H1 (cell line): ENCODE measurements around the gene GRK3. TPM values are rescaled to one million over a fixed set of nuclear protein-coding genes. Genes with fewer than 3 reads are reported as not detected.

Source experiments
- CTCF ChIA-PET: fragments of 300-600 bp; sonication (Branson Sonifier 250); formaldehyde crosslinking; loops from one replicate; lab custom pipeline; 2021; ENCODE audit not compliant: partially characterized antibody; lab: Charles Lee
- POLR2A ChIA-PET: fragments of 300-600 bp; sonication (Branson Sonifier 250); formaldehyde crosslinking; loops from one replicate; lab custom pipeline; 2021; ENCODE audit warnings: inconsistent platforms; ENCODE audit not compliant: partially characterized antibody; lab: Charles Lee
- DNase-seq, 2 experiments: peaks; one replicate each; pipeline versions ENCODE4 v3.0.0 to v3.0.0-alpha.2; 2010 to 2022; ENCODE audit warnings: low spot score in 2 of 2, low read depth in 1 of 2, mixed read lengths in 1 of 2
- FAIRE-seq: peaks from 2 replicates; lab custom pipeline; 2011; peaks lifted over from hg19 to GRCh38; lab: Jason Lieb, UNC
- H2AFZ ChIP-seq: 2 replicates; pipeline ENCODE4 v1.8.1; 2012; ENCODE audit warnings: low read length, inconsistent platforms
- H2AK5ac ChIP-seq: 2 replicates; pipeline ENCODE4 v1.6.1; 2013; ENCODE audit warnings: low read depth, low read length
- H2BK120ac ChIP-seq: replicated peaks from 2 replicates; pipeline ENCODE3; 2013; ENCODE audit warnings: low read depth, low read length, inconsistent platforms
- H2BK12ac ChIP-seq: 2 replicates; pipeline ENCODE4 v1.6.1; 2013; ENCODE audit warnings: low read depth, low read length
- H2BK15ac ChIP-seq: 2 replicates; pipeline ENCODE4 v1.6.1; 2013; ENCODE audit warnings: low read length
- H2BK20ac ChIP-seq: 2 replicates; pipeline ENCODE4 v1.6.1; 2013; ENCODE audit warnings: low read length
- H2BK5ac ChIP-seq: 2 replicates; pipeline ENCODE4 v1.6.1; 2013; ENCODE audit warnings: low read depth, low read length
- H3K14ac ChIP-seq: 2 replicates; pipeline ENCODE4 v1.6.1; 2013; ENCODE audit warnings: inconsistent platforms; ENCODE audit not compliant: insufficient read length
- H3K18ac ChIP-seq: 2 replicates; pipeline ENCODE4 v1.6.1; 2013; ENCODE audit warnings: low read length; ENCODE audit errors: extremely low read depth
- H3K23ac ChIP-seq: 2 replicates; pipeline ENCODE4 v1.6.1; 2013; ENCODE audit warnings: inconsistent platforms; ENCODE audit not compliant: insufficient read length
- H3K23me2 ChIP-seq: 2 replicates; pipeline ENCODE4 v1.6.1; 2013; ENCODE audit warnings: low read depth, low read length
- H3K27ac ChIP-seq: 2 replicates; pipeline ENCODE4 v1.6.1; 2011; ENCODE audit warnings: low read depth, low read length, inconsistent platforms
- H3K27me3 ChIP-seq, 4 experiments: replicated peaks in 1 of 4; 1 replicate in 1 of 4; 2 replicates in 3 of 4; pipeline versions ENCODE4 v1.6.1 to v1.8.1; 2011 to 2013; ENCODE audit warnings: low read length in 3 of 4, mild to moderate bottlenecking in 3 of 4, inconsistent platforms in 2 of 4, mixed read lengths in 2 of 4, moderate library complexity in 1 of 4; ENCODE audit not compliant: control insufficient read depth in 3 of 4, insufficient read depth in 3 of 4; ENCODE audit errors: extremely low read depth in 1 of 4
- H3K36me3 ChIP-seq, 4 experiments: 2 replicates each; pipeline versions ENCODE4 v1.6.1 to v1.8.1; 2011 to 2013; ENCODE audit warnings: mild to moderate bottlenecking in 4 of 4, low read length in 3 of 4, moderate library complexity in 2 of 4, control low read depth in 1 of 4, inconsistent platforms in 1 of 4; ENCODE audit not compliant: insufficient read depth in 4 of 4, control insufficient read depth in 2 of 4
- H3K4ac ChIP-seq: replicated peaks from 2 replicates; pipeline ENCODE3; 2013; ENCODE audit warnings: low read length, low read depth, mixed read lengths, inconsistent platforms; ENCODE audit not compliant: insufficient read length
- H3K4me1 ChIP-seq, 4 experiments: replicated peaks in 1 of 4; 1 replicate in 1 of 4; 2 replicates in 3 of 4; pipeline versions ENCODE4 v1.6.1 to v1.8.1; 2011 to 2013; ENCODE audit warnings: low read length in 3 of 4, inconsistent platforms in 2 of 4, mixed read lengths in 1 of 4; ENCODE audit not compliant: insufficient read depth in 4 of 4, control insufficient read depth in 3 of 4
- H3K4me2 ChIP-seq, 2 experiments: 2 replicates each; pipeline versions ENCODE4 v1.6.1 to v1.8.1; 2011 to 2013; ENCODE audit warnings: low read depth in 2 of 2, low read length in 2 of 2, control low read depth in 1 of 2, inconsistent platforms in 1 of 2, mild to moderate bottlenecking in 1 of 2; ENCODE audit not compliant: insufficient read depth in 1 of 2
- H3K4me3 ChIP-seq, 4 experiments: fragments of 200-600, 300-600 bp in 1 of 4; sonication (generic), shearing (Covaris generic), sonication (Bioruptor Twin) in 1 of 4; 2 replicates each; pipeline versions ENCODE4 v1.5.1 to v1.8.1; 2011 to 2016; ENCODE audit warnings: low read length in 4 of 4, low read depth in 3 of 4, control low read depth in 2 of 4, inconsistent platforms in 2 of 4, mild to moderate bottlenecking in 2 of 4, mixed read lengths in 1 of 4, moderate library complexity in 1 of 4; ENCODE audit not compliant: insufficient read depth in 2 of 4; ENCODE audit errors: extremely low read depth in 1 of 4
- H3K56ac ChIP-seq: replicated peaks from 2 replicates; pipeline ENCODE3; 2013; ENCODE audit warnings: low read depth, mild to moderate bottlenecking, mixed read lengths, low read length, inconsistent platforms; ENCODE audit not compliant: insufficient read length
- H3K79me1 ChIP-seq: 2 replicates; pipeline ENCODE4 v1.6.1; 2013; ENCODE audit warnings: low read depth, low read length, control low read depth
- H3K79me2 ChIP-seq, 2 experiments: 2 replicates each; pipeline versions ENCODE4 v1.6.1 to v1.8.1; 2012 to 2013; ENCODE audit warnings: low read length in 2 of 2, mild to moderate bottlenecking in 2 of 2, inconsistent platforms in 1 of 2; ENCODE audit not compliant: insufficient read depth in 2 of 2, control insufficient read depth in 1 of 2
- H3K9ac ChIP-seq, 4 experiments: replicated peaks in 1 of 4; 1 replicate in 1 of 4; 2 replicates in 3 of 4; pipeline versions ENCODE4 v1.6.1 to v1.8.1; 2011 to 2013; ENCODE audit warnings: low read depth in 3 of 4, low read length in 3 of 4, control low read depth in 2 of 4, mild to moderate bottlenecking in 2 of 4, moderate library complexity in 2 of 4, inconsistent platforms in 1 of 4; ENCODE audit errors: extremely low read depth in 1 of 4
- H3K9me3 ChIP-seq, 2 experiments: 2 replicates each; pipeline versions ENCODE4 v1.6.1 to v1.8.1; 2012 to 2013; ENCODE audit warnings: mild to moderate bottlenecking in 2 of 2, moderate library complexity in 2 of 2, control low read depth in 1 of 2, inconsistent platforms in 1 of 2, low read depth in 1 of 2, low read length in 1 of 2, mixed read lengths in 1 of 2; ENCODE audit not compliant: insufficient read depth in 2 of 2
- H4K20me1 ChIP-seq, 2 experiments: replicated peaks in 1 of 2; 2 replicates each; pipeline versions ENCODE3 to v1.8.1; 2011 to 2013; ENCODE audit warnings: inconsistent platforms in 2 of 2, low read length in 2 of 2, mild to moderate bottlenecking in 1 of 2; ENCODE audit not compliant: insufficient read depth in 2 of 2, control insufficient read depth in 1 of 2
- H4K5ac ChIP-seq: 2 replicates; pipeline ENCODE4 v1.6.1; 2013; ENCODE audit warnings: low read length, low read depth, mixed read lengths, inconsistent platforms; ENCODE audit not compliant: insufficient read length
- H4K8ac ChIP-seq: 2 replicates; pipeline ENCODE4 v1.8.0; 2013; ENCODE audit warnings: mild to moderate bottlenecking, moderate library complexity, low read length, inconsistent platforms; ENCODE audit not compliant: insufficient read depth; ENCODE audit errors: extremely low read depth
- H4K91ac ChIP-seq: replicated peaks from 2 replicates; pipeline ENCODE3; 2013; ENCODE audit warnings: low read length, mixed read lengths, inconsistent platforms; ENCODE audit not compliant: insufficient read length
- ATF3 ChIP-seq: IDR thresholded peaks from 2 replicates; pipeline ENCODE4 v1.6.1; 2011; ENCODE audit warnings: low read depth, mild to moderate bottlenecking, low read length; ENCODE audit not compliant: insufficient read depth
- EGR1 ChIP-seq: IDR thresholded peaks from 2 replicates; pipeline ENCODE4 v1.6.1; 2011; ENCODE audit warnings: low read depth, low read length, borderline replicate concordance
- KDM4A ChIP-seq: IDR thresholded peaks from one replicate; pipeline ENCODE4 v1.7.1; 2012; ENCODE audit warnings: low read depth, mild to moderate bottlenecking, moderate library complexity, low read length, inconsistent platforms; ENCODE audit not compliant: severe bottlenecking
- MAFK ChIP-seq: IDR thresholded peaks from 2 replicates; pipeline ENCODE4 v1.6.1; 2012; ENCODE audit warnings: low read depth, mild to moderate bottlenecking, improper control_type of control experiment, low read length
- NRF1 ChIP-seq: IDR thresholded peaks from 2 replicates; pipeline ENCODE4 v1.6.1; 2011; ENCODE audit warnings: mild to moderate bottlenecking, low read depth, low read length, improper control_type of control experiment
- SAP30 ChIP-seq: fragments of 300-600 bp; sonication (generic); IDR thresholded peaks from 2 replicates; pipeline ENCODE4 v1.7.1; 2012; ENCODE audit warnings: low read length, moderate library complexity, mild to moderate bottlenecking, inconsistent platforms; ENCODE audit not compliant: insufficient read depth, insufficient replicate concordance
- SIRT6 ChIP-seq: IDR thresholded peaks from one replicate; pipeline ENCODE4 v1.7.1; 2012; ENCODE audit warnings: low read length, inconsistent platforms
- SP2 ChIP-seq: IDR thresholded peaks from 2 replicates; pipeline ENCODE4 v1.6.1; 2012; ENCODE audit warnings: mild to moderate bottlenecking, low read length, inconsistent platforms
- SP4 ChIP-seq: IDR thresholded peaks from 2 replicates; pipeline ENCODE4 v1.6.1; 2012; ENCODE audit warnings: low read length, inconsistent platforms
- SRF ChIP-seq: IDR thresholded peaks from 2 replicates; pipeline ENCODE4 v1.6.1; 2011; ENCODE audit warnings: mild to moderate bottlenecking, low read depth, low read length, moderate library complexity
- USF2 ChIP-seq: IDR thresholded peaks from 2 replicates; pipeline ENCODE4 v1.6.1; 2011; ENCODE audit warnings: low read length, improper control_type of control experiment
- YY1 ChIP-seq: IDR thresholded peaks from 2 replicates; pipeline ENCODE4 v1.6.1; 2011; ENCODE audit warnings: low read depth, mild to moderate bottlenecking, low read length
- ZNF274 ChIP-seq: IDR thresholded peaks from 2 replicates; pipeline ENCODE4 v1.7.0; 2012; ENCODE audit warnings: low read length, borderline replicate concordance; ENCODE audit errors: extremely low read depth
- WGBS, 2 experiments: shearing (Covaris generic) in 1 of 2; methylation state at CpG; one replicate each; pipeline versions ENCODE4 v1.1.6 to v1.1.7; 2013 to 2015; ENCODE audit warnings: low lambda C conversion rate in 2 of 2, mixed read lengths in 2 of 2, inconsistent platforms in 1 of 2, low coverage in 1 of 2, missing lambda C conversion rate in 1 of 2; ENCODE audit not compliant: insufficient replicate concordance in 2 of 2, insufficient coverage in 1 of 2, insufficient read length in 1 of 2; ENCODE audit errors: extremely low coverage in 1 of 2, missing lambda C conversion rate in 1 of 2; 5-methylcytosine and 5-hydroxymethylcytosine counted together
- polyA plus RNA-seq, 7 experiments: library from polyadenylated mRNA; depleted of rRNA in 3 of 7; stranded (reverse) in 5 of 7; unstranded in 2 of 7; fragments of >200 nt in 5 of 7; fragments of 200-250 nt in 2 of 7; gene quantifications; 1 replicate in 5 of 7; 2 replicates in 1 of 7; 4 replicates in 1 of 7; pipeline versions ENCODE4 v1.2.1 to v1.2.3, GENCODE V29; 2011 to 2013; ENCODE audit warnings: missing spikeins in 2 of 7, mixed read lengths in 2 of 7
- total RNA-seq: library from RNA; stranded (reverse); fragmentation: NEBNext Ultra II Directional; extraction: Animal tissue kit (Norgen Biotek cat#: 25700); gene quantifications from 2 replicates; pipeline ENCODE4 v1.2.1, GENCODE V29; 2021

Gene GRK3
- total and polyA plus RNA-seq, 2 of the 8 experiments (the other 6 are each of a cell fraction or from before 2014, with no cell fraction given): 7.5 to 35.3 TPM

DNA sequence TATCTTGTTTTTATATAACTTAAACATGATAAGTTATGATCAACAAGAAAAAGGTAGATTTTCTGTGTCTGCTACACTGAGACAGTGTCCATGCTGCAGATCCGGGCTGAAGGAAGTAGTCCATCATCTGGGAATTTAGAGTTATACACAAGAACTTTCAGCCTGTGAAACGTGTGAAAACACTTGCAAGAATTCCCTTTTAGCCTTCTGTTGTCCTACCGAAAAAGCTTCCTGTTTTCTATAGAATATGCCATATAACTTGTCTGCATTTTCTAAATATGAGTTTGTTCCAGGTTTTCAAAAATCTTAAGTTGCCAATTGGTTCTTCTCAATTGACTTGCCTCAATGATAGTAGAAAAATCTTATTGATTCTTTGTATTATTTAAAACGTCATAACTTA, 113.2 kb downstream of the GRK3 start:
- H3K27ac ChIP-seq: no peak overlapping the region
- H2AFZ ChIP-seq: no peak overlapping the region
- no peaks in the 10 kb centered on the region for H3K23me2 ChIP-seq
- no peak overlapping the region for H4K5ac ChIP-seq
- no peak overlapping the region for H2BK5ac ChIP-seq
- POLR2A ChIA-PET: no interaction called here
- DNase-seq (no peak), FAIRE-seq (no peak)
- H2BK20ac ChIP-seq: no peak overlapping the region
- no peak overlapping the region for H3K56ac ChIP-seq
- H3K9ac ChIP-seq: no peak overlapping the region
- H3K4me1 ChIP-seq: peaks cover 0 to 3% (median 0%) of the 10 kb centered on the region in 4 experiments; a peak in 1 of 7 replicates
- 92% methylated on average over 4 of the region's 4 CpGs; no CpG with 5 or more reads in 1 of the 2 experiments for WGBS, 2 experiments
- no peak overlapping the region for H2AK5ac ChIP-seq
- no peak overlapping the region for H4K91ac ChIP-seq
- no peaks in the 10 kb centered on the region for H3K9me3 ChIP-seq
- no peak overlapping the region for H3K14ac ChIP-seq
- H3K23ac ChIP-seq: no peak overlapping the region
- H3K18ac ChIP-seq: no peak overlapping the region
- no peak overlapping the region for H2BK12ac ChIP-seq
- CTCF ChIA-PET: no interaction called here
- no peak overlapping the region for H3K4me3 ChIP-seq
- no peak overlapping the region for H3K4ac ChIP-seq
- no peak overlapping the region for H4K8ac ChIP-seq
- peaks cover 0 to 2% (median 0%) of the 10 kb centered on the region in 4 experiments; a peak in 1 of 8 replicates for H3K36me3 ChIP-seq
- H3K79me2 ChIP-seq: no peaks in the 10 kb centered on the region
- H3K27me3 ChIP-seq: no peaks in the 10 kb centered on the region
- H2BK15ac ChIP-seq: no peak overlapping the region
- no peak overlapping the region for H2BK120ac ChIP-seq
- H4K20me1 ChIP-seq: peaks cover 0 to 4% of the 10 kb centered on the region in 2 experiments
- no peak overlapping the region for H3K4me2 ChIP-seq
- no peak for TF ChIP-seq USF2
- TF ChIP-seq EGR1: no peak
- TF ChIP-seq SAP30: no peak
- TF ChIP-seq SIRT6: no peak
- TF ChIP-seq NRF1: no peak
- no peak for TF ChIP-seq SRF
- TF ChIP-seq MAFK: no peak
- no peak for TF ChIP-seq YY1
- no peak for TF ChIP-seq SP4
- no peak for TF ChIP-seq KDM4A
- TF ChIP-seq SP2: no peak
- no peak for TF ChIP-seq ZNF274
- TF ChIP-seq ATF3: no peak
- no peaks in the 10 kb centered on the region for H3K79me1 ChIP-seq
